ENCODE measurements around the gene IL1F10. TPM values are rescaled to one million over a fixed set of nuclear protein-coding genes. Genes with fewer than 3 reads are reported as not detected.

Gene IL1F10
- total and polyA plus RNA-seq, 5 donors from 2014 or later = not detected

- H3K4me3 ChIP-seq (ENCODE audit: low read depth, low read length) = no peak overlapping the region
- Mint-ChIP-seq H3K27ac (no peak overlapping the region), H3K4me3 (no peak overlapping the region), H3K4me1 (no peaks in the 10 kb centered on the region), H3K36me3 (no peaks in the 10 kb centered on the region), H3K9me3 (peaks cover 0 to 8% (median 0%) of the 10 kb centered on the region in 7 donors), H3K27me3 (peaks cover 24% of the 10 kb centered on the region)
- no peak overlapping the region for H3K27ac ChIP-seq (ENCODE audit: insufficient read depth, low read length, poor library complexity, severe bottlenecking)
- H3K4me1 ChIP-seq (ENCODE audit: control insufficient read depth, insufficient read depth, low read length, poor library complexity, severe bottlenecking) = no peaks in the 10 kb centered on the region
- no peaks in the 10 kb centered on the region for H3K9me3 ChIP-seq (ENCODE audit: control insufficient read depth in 2 of 2, low read length in 2 of 2)
- no peaks in the 10 kb centered on the region for H3K36me3 ChIP-seq (ENCODE audit: control insufficient read depth, insufficient read depth, low read length)
- DNase-seq (no peak), ATAC-seq (ENCODE audit: low read depth in 2 of 2) (no peak)
- no peaks in the 10 kb centered on the region for H3K27me3 ChIP-seq (ENCODE audit: control insufficient read depth, insufficient read depth, low read length)
These were observed 15.5 kb downstream of the IL1F10 start for GRCh38 chr2:113083296-113083695.

GRCh38 chr2:113084249-113085000 is 16.7 kb downstream of the IL1F10 start:
- H3K9me3 ChIP-seq (ENCODE audit: control insufficient read depth in 2 of 2, low read length in 2 of 2) = no peaks in the 10 kb centered on the region
- no peak overlapping the region for H3K4me3 ChIP-seq (ENCODE audit: low read depth, low read length)
- H3K27ac Mint-ChIP-seq = no peak overlapping the region
- peak in 1 of 2 donors; percentile 62 for ATAC-seq (ENCODE audit: low read depth in 2 of 2)
- H3K4me1 ChIP-seq (ENCODE audit: control insufficient read depth, insufficient read depth, low read length, poor library complexity, severe bottlenecking) = no peaks in the 10 kb centered on the region
- no peaks in the 10 kb centered on the region for H3K36me3 Mint-ChIP-seq
- H3K4me1 Mint-ChIP-seq = no peaks in the 10 kb centered on the region
- peaks cover 0 to 8% (median 0%) of the 10 kb centered on the region in 7 donors for H3K9me3 Mint-ChIP-seq
- H3K27me3 ChIP-seq (ENCODE audit: control insufficient read depth, insufficient read depth, low read length) = no peaks in the 10 kb centered on the region
- DNase-seq = peak in 1 of 3 donors; percentile 55
- H3K27ac ChIP-seq (ENCODE audit: insufficient read depth, low read length, poor library complexity, severe bottlenecking) = no peak overlapping the region
- H3K4me3 Mint-ChIP-seq = no peak overlapping the region
- H3K27me3 Mint-ChIP-seq = peaks cover 18% of the 10 kb centered on the region
- no peaks in the 10 kb centered on the region for H3K36me3 ChIP-seq (ENCODE audit: control insufficient read depth, insufficient read depth, low read length)

GRCh38 chr2:113085542-113085941 is 17.8 kb downstream of the IL1F10 start:
- H3K27me3 Mint-ChIP-seq = peaks cover 12% of the 10 kb centered on the region
- H3K27ac Mint-ChIP-seq = no peak overlapping the region
- Histone ChIP-seq H3K4me1 (ENCODE audit: control insufficient read depth, insufficient read depth, low read length, poor library complexity, severe bottlenecking) (no peaks in the 10 kb centered on the region), H3K27me3 (ENCODE audit: control insufficient read depth, insufficient read depth, low read length) (no peaks in the 10 kb centered on the region), H3K4me3 (ENCODE audit: low read depth, low read length) (no peak overlapping the region), H3K27ac (ENCODE audit: insufficient read depth, low read length, poor library complexity, severe bottlenecking) (no peak overlapping the region), H3K9me3 (ENCODE audit: control insufficient read depth in 2 of 2, low read length in 2 of 2) (no peaks in the 10 kb centered on the region), H3K36me3 (ENCODE audit: control insufficient read depth, insufficient read depth, low read length) (no peaks in the 10 kb centered on the region)
- DNase-seq (no peak), ATAC-seq (ENCODE audit: low read depth in 2 of 2) (no peak)
- H3K36me3 Mint-ChIP-seq = no peaks in the 10 kb centered on the region
- peaks cover 0 to 5% (median 0%) of the 10 kb centered on the region in 7 donors for H3K9me3 Mint-ChIP-seq
- no peaks in the 10 kb centered on the region for H3K4me1 Mint-ChIP-seq
- H3K4me3 Mint-ChIP-seq = no peak overlapping the region

- no peak overlapping the region for H3K27ac ChIP-seq (ENCODE audit: insufficient read depth, low read length, poor library complexity, severe bottlenecking)
- ATAC-seq (ENCODE audit: low read depth in 2 of 2) (no peak), DNase-seq (no peak)
- Mint-ChIP-seq H3K4me3 (no peak overlapping the region), H3K27ac (no peak overlapping the region), H3K27me3 (peaks cover 7% of the 10 kb centered on the region), H3K36me3 (no peaks in the 10 kb centered on the region), H3K9me3 (peaks cover 0 to 3% (median 0%) of the 10 kb centered on the region in 7 donors), H3K4me1 (no peaks in the 10 kb centered on the region)
- H3K27me3 ChIP-seq (ENCODE audit: control insufficient read depth, insufficient read depth, low read length) = peaks cover 4% of the 10 kb centered on the region
- no peaks in the 10 kb centered on the region for H3K36me3 ChIP-seq (ENCODE audit: control insufficient read depth, insufficient read depth, low read length)
- H3K9me3 ChIP-seq (ENCODE audit: control insufficient read depth in 2 of 2, low read length in 2 of 2) = no peaks in the 10 kb centered on the region
- H3K4me3 ChIP-seq (ENCODE audit: low read depth, low read length) = no peak overlapping the region
- no peaks in the 10 kb centered on the region for H3K4me1 ChIP-seq (ENCODE audit: control insufficient read depth, insufficient read depth, low read length, poor library complexity, severe bottlenecking)
These were observed 20.6 kb downstream of the IL1F10 start for GRCh38 chr2:113088213-113088992.

- no peak overlapping the region for H3K4me3 Mint-ChIP-seq
- Histone ChIP-seq H3K9me3 (ENCODE audit: control insufficient read depth in 2 of 2, low read length in 2 of 2) (no peaks in the 10 kb centered on the region), H3K4me3 (ENCODE audit: low read depth, low read length) (no peak overlapping the region), H3K27me3 (ENCODE audit: control insufficient read depth, insufficient read depth, low read length) (peaks cover 4% of the 10 kb centered on the region), H3K36me3 (ENCODE audit: control insufficient read depth, insufficient read depth, low read length) (no peaks in the 10 kb centered on the region), H3K27ac (ENCODE audit: insufficient read depth, low read length, poor library complexity, severe bottlenecking) (no peak overlapping the region), H3K4me1 (ENCODE audit: control insufficient read depth, insufficient read depth, low read length, poor library complexity, severe bottlenecking) (no peaks in the 10 kb centered on the region)
- ATAC-seq (ENCODE audit: low read depth in 2 of 2) (no peak), DNase-seq (no peak)
- H3K36me3 Mint-ChIP-seq = no peaks in the 10 kb centered on the region
- H3K9me3 Mint-ChIP-seq = peaks cover 0 to 6% (median 0%) of the 10 kb centered on the region in 7 donors
- H3K27me3 Mint-ChIP-seq = peaks cover 4% of the 10 kb centered on the region
- no peak overlapping the region for H3K27ac Mint-ChIP-seq
- no peaks in the 10 kb centered on the region for H3K4me1 Mint-ChIP-seq
These were observed 22.1 kb downstream of the IL1F10 start for GRCh38 chr2:113089916-113090315.

- Histone ChIP-seq H3K27me3 (ENCODE audit: control insufficient read depth, insufficient read depth, low read length) (peaks cover 4% of the 10 kb centered on the region), H3K4me1 (ENCODE audit: control insufficient read depth, insufficient read depth, low read length, poor library complexity, severe bottlenecking) (no peaks in the 10 kb centered on the region), H3K27ac (ENCODE audit: insufficient read depth, low read length, poor library complexity, severe bottlenecking) (no peak overlapping the region), H3K4me3 (ENCODE audit: low read depth, low read length) (no peak overlapping the region), H3K36me3 (ENCODE audit: control insufficient read depth, insufficient read depth, low read length) (no peaks in the 10 kb centered on the region), H3K9me3 (ENCODE audit: control insufficient read depth in 2 of 2, low read length in 2 of 2) (no peaks in the 10 kb centered on the region)
- Mint-ChIP-seq H3K4me1 (no peaks in the 10 kb centered on the region), H3K27me3 (no peaks in the 10 kb centered on the region), H3K27ac (no peak overlapping the region), H3K9me3 (peaks cover 0 to 12% (median 0%) of the 10 kb centered on the region in 7 donors), H3K4me3 (no peak overlapping the region), H3K36me3 (no peaks in the 10 kb centered on the region)
- DNase-seq = no peak
- ATAC-seq (ENCODE audit: low read depth in 2 of 2) = no peak
These were observed 23.6 kb downstream of the IL1F10 start for GRCh38 chr2:113091231-113091896.

GRCh38 chr2:113092864-113093612 is 25.3 kb downstream of the IL1F10 start:
- H3K9me3 ChIP-seq (ENCODE audit: control insufficient read depth in 2 of 2, low read length in 2 of 2) = no peaks in the 10 kb centered on the region
- ATAC-seq (ENCODE audit: low read depth in 2 of 2) (no peak), DNase-seq (no peak)
- H3K4me1 Mint-ChIP-seq = peaks cover 5 to 8% (median 7%) of the 10 kb centered on the region in 4 donors
- peaks cover 3% of the 10 kb centered on the region for H3K36me3 Mint-ChIP-seq
- H3K27ac ChIP-seq (ENCODE audit: insufficient read depth, low read length, poor library complexity, severe bottlenecking) = no peak overlapping the region
- no peaks in the 10 kb centered on the region for H3K4me1 ChIP-seq (ENCODE audit: control insufficient read depth, insufficient read depth, low read length, poor library complexity, severe bottlenecking)
- H3K9me3 Mint-ChIP-seq = peaks cover 3 to 16% (median 5%) of the 10 kb centered on the region in 7 donors
- H3K27me3 Mint-ChIP-seq = no peaks in the 10 kb centered on the region
- H3K4me3 Mint-ChIP-seq = no peak overlapping the region
- no peak overlapping the region for H3K4me3 ChIP-seq (ENCODE audit: low read depth, low read length)
- H3K27ac Mint-ChIP-seq = no peak overlapping the region
- no peaks in the 10 kb centered on the region for H3K36me3 ChIP-seq (ENCODE audit: control insufficient read depth, insufficient read depth, low read length)
- H3K27me3 ChIP-seq (ENCODE audit: control insufficient read depth, insufficient read depth, low read length) = peaks cover 4% of the 10 kb centered on the region

All from CD4-positive, CD25-positive, alpha-beta regulatory T cell (primary cell).